Measurements from ENCODE around the gene PDE6A. TPM values are rescaled to one million over a fixed set of nuclear protein-coding genes. Genes with fewer than 3 reads are reported as not detected.

PDE6A gene
- total and polyA plus RNA-seq, 9 of the 15 experiments (the other 6 are each of a cell fraction or from before 2014, with no cell fraction given), result 0.01 to 0.04 (median 0.01) TPM; not detected in 6

- TF ChIP-seq, protein P1, sequence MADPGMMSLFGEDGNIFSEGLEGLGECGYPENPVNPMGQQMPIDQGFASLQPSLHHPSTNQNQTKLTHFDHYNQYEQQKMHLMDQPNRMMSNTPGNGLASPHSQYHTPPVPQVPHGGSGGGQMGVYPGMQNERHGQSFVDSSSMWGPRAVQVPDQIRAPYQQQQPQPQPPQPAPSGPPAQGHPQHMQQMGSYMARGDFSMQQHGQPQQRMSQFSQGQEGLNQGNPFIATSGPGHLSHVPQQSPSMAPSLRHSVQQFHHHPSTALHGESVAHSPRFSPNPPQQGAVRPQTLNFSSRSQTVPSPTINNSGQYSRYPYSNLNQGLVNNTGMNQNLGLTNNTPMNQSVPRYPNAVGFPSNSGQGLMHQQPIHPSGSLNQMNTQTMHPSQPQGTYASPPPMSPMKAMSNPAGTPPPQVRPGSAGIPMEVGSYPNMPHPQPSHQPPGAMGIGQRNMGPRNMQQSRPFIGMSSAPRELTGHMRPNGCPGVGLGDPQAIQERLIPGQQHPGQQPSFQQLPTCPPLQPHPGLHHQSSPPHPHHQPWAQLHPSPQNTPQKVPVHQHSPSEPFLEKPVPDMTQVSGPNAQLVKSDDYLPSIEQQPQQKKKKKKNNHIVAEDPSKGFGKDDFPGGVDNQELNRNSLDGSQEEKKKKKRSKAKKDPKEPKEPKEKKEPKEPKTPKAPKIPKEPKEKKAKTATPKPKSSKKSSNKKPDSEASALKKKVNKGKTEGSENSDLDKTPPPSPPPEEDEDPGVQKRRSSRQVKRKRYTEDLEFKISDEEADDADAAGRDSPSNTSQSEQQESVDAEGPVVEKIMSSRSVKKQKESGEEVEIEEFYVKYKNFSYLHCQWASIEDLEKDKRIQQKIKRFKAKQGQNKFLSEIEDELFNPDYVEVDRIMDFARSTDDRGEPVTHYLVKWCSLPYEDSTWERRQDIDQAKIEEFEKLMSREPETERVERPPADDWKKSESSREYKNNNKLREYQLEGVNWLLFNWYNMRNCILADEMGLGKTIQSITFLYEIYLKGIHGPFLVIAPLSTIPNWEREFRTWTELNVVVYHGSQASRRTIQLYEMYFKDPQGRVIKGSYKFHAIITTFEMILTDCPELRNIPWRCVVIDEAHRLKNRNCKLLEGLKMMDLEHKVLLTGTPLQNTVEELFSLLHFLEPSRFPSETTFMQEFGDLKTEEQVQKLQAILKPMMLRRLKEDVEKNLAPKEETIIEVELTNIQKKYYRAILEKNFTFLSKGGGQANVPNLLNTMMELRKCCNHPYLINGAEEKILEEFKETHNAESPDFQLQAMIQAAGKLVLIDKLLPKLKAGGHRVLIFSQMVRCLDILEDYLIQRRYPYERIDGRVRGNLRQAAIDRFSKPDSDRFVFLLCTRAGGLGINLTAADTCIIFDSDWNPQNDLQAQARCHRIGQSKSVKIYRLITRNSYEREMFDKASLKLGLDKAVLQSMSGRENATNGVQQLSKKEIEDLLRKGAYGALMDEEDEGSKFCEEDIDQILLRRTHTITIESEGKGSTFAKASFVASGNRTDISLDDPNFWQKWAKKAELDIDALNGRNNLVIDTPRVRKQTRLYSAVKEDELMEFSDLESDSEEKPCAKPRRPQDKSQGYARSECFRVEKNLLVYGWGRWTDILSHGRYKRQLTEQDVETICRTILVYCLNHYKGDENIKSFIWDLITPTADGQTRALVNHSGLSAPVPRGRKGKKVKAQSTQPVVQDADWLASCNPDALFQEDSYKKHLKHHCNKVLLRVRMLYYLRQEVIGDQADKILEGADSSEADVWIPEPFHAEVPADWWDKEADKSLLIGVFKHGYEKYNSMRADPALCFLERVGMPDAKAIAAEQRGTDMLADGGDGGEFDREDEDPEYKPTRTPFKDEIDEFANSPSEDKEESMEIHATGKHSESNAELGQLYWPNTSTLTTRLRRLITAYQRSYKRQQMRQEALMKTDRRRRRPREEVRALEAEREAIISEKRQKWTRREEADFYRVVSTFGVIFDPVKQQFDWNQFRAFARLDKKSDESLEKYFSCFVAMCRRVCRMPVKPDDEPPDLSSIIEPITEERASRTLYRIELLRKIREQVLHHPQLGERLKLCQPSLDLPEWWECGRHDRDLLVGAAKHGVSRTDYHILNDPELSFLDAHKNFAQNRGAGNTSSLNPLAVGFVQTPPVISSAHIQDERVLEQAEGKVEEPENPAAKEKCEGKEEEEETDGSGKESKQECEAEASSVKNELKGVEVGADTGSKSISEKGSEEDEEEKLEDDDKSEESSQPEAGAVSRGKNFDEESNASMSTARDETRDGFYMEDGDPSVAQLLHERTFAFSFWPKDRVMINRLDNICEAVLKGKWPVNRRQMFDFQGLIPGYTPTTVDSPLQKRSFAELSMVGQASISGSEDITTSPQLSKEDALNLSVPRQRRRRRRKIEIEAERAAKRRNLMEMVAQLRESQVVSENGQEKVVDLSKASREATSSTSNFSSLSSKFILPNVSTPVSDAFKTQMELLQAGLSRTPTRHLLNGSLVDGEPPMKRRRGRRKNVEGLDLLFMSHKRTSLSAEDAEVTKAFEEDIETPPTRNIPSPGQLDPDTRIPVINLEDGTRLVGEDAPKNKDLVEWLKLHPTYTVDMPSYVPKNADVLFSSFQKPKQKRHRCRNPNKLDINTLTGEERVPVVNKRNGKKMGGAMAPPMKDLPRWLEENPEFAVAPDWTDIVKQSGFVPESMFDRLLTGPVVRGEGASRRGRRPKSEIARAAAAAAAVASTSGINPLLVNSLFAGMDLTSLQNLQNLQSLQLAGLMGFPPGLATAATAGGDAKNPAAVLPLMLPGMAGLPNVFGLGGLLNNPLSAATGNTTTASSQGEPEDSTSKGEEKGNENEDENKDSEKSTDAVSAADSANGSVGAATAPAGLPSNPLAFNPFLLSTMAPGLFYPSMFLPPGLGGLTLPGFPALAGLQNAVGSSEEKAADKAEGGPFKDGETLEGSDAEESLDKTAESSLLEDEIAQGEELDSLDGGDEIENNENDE (IDR thresholded peaks at IDR 0.05; ENCODE audit: low read depth, low read length), result no peak
- TF ChIP-seq TEAD1 (CRISPR knock-in tag; IDR thresholded peaks at IDR 0.05) (peak in 1 of 2 experiments; percentile 72; a peak in 1 of 4 replicates), ZNF75A (CRISPR knock-in tag; IDR thresholded peaks at IDR 0.05) (no peak), ZNF609 (CRISPR knock-in tag; IDR thresholded peaks at IDR 0.05; ENCODE audit: borderline replicate concordance) (no peak), ZNF354B (CRISPR knock-in tag; IDR thresholded peaks at IDR 0.05) (no peak), GMEB1 (CRISPR knock-in tag; IDR thresholded peaks at IDR 0.05) (peak; percentile 44; the same call in 1 of the 2 replicates), ZNF197 (CRISPR knock-in tag; IDR thresholded peaks at IDR 0.05; ENCODE audit: low read depth) (no peak), BCOR (IDR thresholded peaks at IDR 0.05) (no peak)
Measured at GRCh38 chr5:149960272-149961185, 15.9 kb upstream of the PDE6A start, which contains the start of gene SLC26A2 (continued).
